Natural killer cell (primary cell): Measurements from ENCODE around the gene IQSEC1. TPM values are rescaled to one million over a fixed set of nuclear protein-coding genes. Genes with fewer than 3 reads are reported as not detected.
A peak's percentile ranks its signal among the peaks of the same experiment; 100 is the strongest.

Experiments used
- ATAC-seq, 3 donors: fragments of 150-1000 bp in 2 of 3; fragments of 200-7000 bp in 1 of 3; cut with Tn5 transposase; 1 replicate in 1 of 3; 2 replicates in 2 of 3; pipeline ENCODE4 v1.10.0; 2021; ENCODE audit warnings: mild to moderate bottlenecking in 2 of 3, moderate library complexity in 2 of 3
- DNase-seq, 2 donors: peaks; one replicate each; pipeline versions ENCODE4 v3.0.0 to v3.0.0-alpha.2; 2013 to 2021; ENCODE audit warnings: mixed read lengths in 1 of 2
- H3K27ac ChIP-seq: one replicate; pipeline ENCODE4 v1.5.1; 2013; ENCODE audit warnings: mild to moderate bottlenecking, low read length
- H3K27me3 ChIP-seq: one replicate; pipeline ENCODE4 v1.6.1; 2013; ENCODE audit warnings: low read length; ENCODE audit not compliant: control insufficient read depth, insufficient read depth
- H3K36me3 ChIP-seq: one replicate; pipeline ENCODE4 v1.6.1; 2013; ENCODE audit warnings: low read length; ENCODE audit not compliant: control insufficient read depth, insufficient read depth
- H3K4me1 ChIP-seq: one replicate; pipeline ENCODE4 v1.6.1; 2013; ENCODE audit warnings: low read length; ENCODE audit not compliant: control insufficient read depth, insufficient read depth
- H3K4me3 ChIP-seq: one replicate; pipeline ENCODE4 v1.5.1; 2013; ENCODE audit warnings: low read length
- H3K9me3 ChIP-seq: one replicate; pipeline ENCODE4 v1.6.1; 2013; ENCODE audit warnings: low read length; ENCODE audit not compliant: control insufficient read depth, insufficient read depth
- H3K27ac Mint-ChIP-seq, 2 donors: one replicate each; pipeline ENCODE4 v1.8.0; 2022; ENCODE audit warnings: mild to moderate bottlenecking in 2 of 2, mixed read lengths in 2 of 2, moderate library complexity in 1 of 2
- H3K27me3 Mint-ChIP-seq, 2 donors: one replicate each; pipeline ENCODE4 v1.8.0; 2022; ENCODE audit warnings: low read depth in 2 of 2, mixed read lengths in 2 of 2
- H3K36me3 Mint-ChIP-seq: one replicate; pipeline ENCODE4 v1.8.0; 2022; ENCODE audit warnings: mixed read lengths
- H3K4me1 Mint-ChIP-seq, 2 donors: one replicate each; pipeline ENCODE4 v1.8.0; 2022; ENCODE audit warnings: mixed read lengths in 2 of 2
- H3K4me3 Mint-ChIP-seq: one replicate; pipeline ENCODE4 v1.8.0; 2022; ENCODE audit warnings: mild to moderate bottlenecking, moderate library complexity, mixed read lengths
- H3K9me3 Mint-ChIP-seq, 2 donors: one replicate each; pipeline ENCODE4 v1.8.0; 2022; ENCODE audit warnings: mixed read lengths in 2 of 2
- CTCF ChIP-seq: fragments of 200-600 bp; IDR thresholded peaks from one replicate; pipeline ENCODE4 v1.8.0; 2022; ENCODE audit warnings: antibody characterized with exemption
- WGBS: methylation state at CpG from one replicate; pipeline ENCODE4 v1.1.7; 2013; ENCODE audit warnings: missing lambda C conversion rate; ENCODE audit not compliant: insufficient coverage; 5-methylcytosine and 5-hydroxymethylcytosine counted together
- intact Hi-C: fragments of 100-400 bp; cut with micrococcal nuclease; formaldehyde crosslinking; loops from one replicate; pipeline ENCODE4 v1.14.2; 2022
- total RNA-seq, 4 donors: library from RNA; stranded (reverse); fragments of 120-200 nt in 1 of 4; gene quantifications; one replicate each; pipeline versions ENCODE4 v1.2.3 to v1.2.4, GENCODE V29; 2013 to 2022

The IQSEC1 gene
- total RNA-seq, 3 donors from 2014 or later (not counting 1 experiment from before 2014, with no cell fraction given) = 124 to 189 (median 138) TPM

- peak overlapping the region in 1 of 2 donors; percentile 87 for H3K27ac Mint-ChIP-seq
- H3K9me3 Mint-ChIP-seq = no peaks in the 10 kb centered on the region
- WGBS = 43% methylated on average over 3 of the region's 4 CpGs
- Histone ChIP-seq H3K27ac (no peak overlapping the region), H3K4me3 (no peak overlapping the region), H3K27me3 (no peaks in the 10 kb centered on the region), H3K36me3 (peaks cover 4% of the 10 kb centered on the region), H3K9me3 (no peaks in the 10 kb centered on the region), H3K4me1 (peaks cover 36% of the 10 kb centered on the region)
- no peaks in the 10 kb centered on the region for H3K36me3 Mint-ChIP-seq
- no peak for ATAC-seq
- TF ChIP-seq CTCF = no peak
- H3K4me3 Mint-ChIP-seq = no peak overlapping the region
- H3K27me3 Mint-ChIP-seq = no peaks in the 10 kb centered on the region
- DNase-seq = no peak
- H3K4me1 Mint-ChIP-seq = peaks cover 50% of the 10 kb centered on the region in 2 donors
- intact Hi-C loops = no loop called here
These were observed 8.3 kb downstream of the IQSEC1 start for GRCh38 chr3:13064964-13065363.

GRCh38 chr3:13064159-13064868 is 8.9 kb downstream of the IQSEC1 start:
- WGBS = 77% methylated on average over 10 of the region's 12 CpGs

GRCh38 chr3:13063225-13063624 is 10.0 kb downstream of the IQSEC1 start:
- H3K27ac Mint-ChIP-seq = no peak overlapping the region
- 90% methylated on average over 3 of the region's 3 CpGs for WGBS
- Histone ChIP-seq H3K27me3 (no peaks in the 10 kb centered on the region), H3K4me1 (peaks cover 19% of the 10 kb centered on the region), H3K36me3 (peaks cover 4% of the 10 kb centered on the region), H3K27ac (no peak overlapping the region), H3K9me3 (no peaks in the 10 kb centered on the region), H3K4me3 (no peak overlapping the region)
- no peaks in the 10 kb centered on the region for H3K27me3 Mint-ChIP-seq
- peaks cover 37 to 45% of the 10 kb centered on the region in 2 donors for H3K4me1 Mint-ChIP-seq
- no peaks in the 10 kb centered on the region for H3K36me3 Mint-ChIP-seq
- TF ChIP-seq CTCF = no peak
- intact Hi-C loops = no loop called here
- DNase-seq (no peak), ATAC-seq (no peak)
- no peak overlapping the region for H3K4me3 Mint-ChIP-seq
- H3K9me3 Mint-ChIP-seq = no peaks in the 10 kb centered on the region

More at GRCh38 chr3:13064159-13064868, 8.9 kb downstream of the IQSEC1 start:
- no peak overlapping the region for H3K27ac ChIP-seq
- Mint-ChIP-seq H3K27ac (no peak overlapping the region), H3K9me3 (no peaks in the 10 kb centered on the region), H3K4me3 (no peak overlapping the region), H3K27me3 (no peaks in the 10 kb centered on the region), H3K36me3 (no peaks in the 10 kb centered on the region), H3K4me1 (peaks cover 47 to 50% of the 10 kb centered on the region in 2 donors)
- peaks cover 30% of the 10 kb centered on the region for H3K4me1 ChIP-seq
- TF ChIP-seq CTCF = no peak
- H3K4me3 ChIP-seq = no peak overlapping the region
- H3K36me3 ChIP-seq = peaks cover 4% of the 10 kb centered on the region
- no peaks in the 10 kb centered on the region for H3K9me3 ChIP-seq
- intact Hi-C loops = no loop called here
- no peak for DNase-seq
- no peak for ATAC-seq
- no peaks in the 10 kb centered on the region for H3K27me3 ChIP-seq

GRCh38 chr3:13062647-13063046 is 10.6 kb downstream of the IQSEC1 start:
- Mint-ChIP-seq H3K36me3 (no peaks in the 10 kb centered on the region), H3K9me3 (no peaks in the 10 kb centered on the region), H3K4me3 (no peak overlapping the region), H3K27ac (no peak overlapping the region), H3K27me3 (no peaks in the 10 kb centered on the region), H3K4me1 (peaks cover 36 to 49% of the 10 kb centered on the region in 2 donors)
- intact Hi-C loops = no loop called here
- 91% methylated on average over 12 of the region's 12 CpGs for WGBS
- peaks cover 13% of the 10 kb centered on the region for H3K4me1 ChIP-seq
- TF ChIP-seq CTCF = no peak
- no peak overlapping the region for H3K4me3 ChIP-seq
- no peak for ATAC-seq
- peaks cover 4% of the 10 kb centered on the region for H3K36me3 ChIP-seq
- H3K27me3 ChIP-seq = no peaks in the 10 kb centered on the region
- no peak overlapping the region for H3K27ac ChIP-seq
- no peaks in the 10 kb centered on the region for H3K9me3 ChIP-seq
- no peak for DNase-seq
